Colonic mucosa (tissue), 4 donors: ENCODE measurements around the gene LAIR2. TPM values are rescaled to one million over a fixed set of nuclear protein-coding genes. Genes with fewer than 3 reads are reported as not detected.
A peak's percentile ranks its signal among the peaks of the same experiment; 100 is the strongest.

Source experiments
- DNase-seq: peaks from one replicate; pipeline ENCODE4 v3.0.0-alpha.2; 2020
- H3K27ac ChIP-seq: fragments of 200-600 bp; one replicate; pipeline ENCODE4 v1.8.0; 2021
- H3K27me3 ChIP-seq: fragments of 200-600 bp; one replicate; pipeline ENCODE4 v1.8.0; 2021
- H3K36me3 ChIP-seq: fragments of 200-600 bp; one replicate; pipeline ENCODE4 v1.8.0; 2021
- H3K4me1 ChIP-seq: fragments of 200-600 bp; one replicate; pipeline ENCODE4 v1.8.0; 2021; ENCODE audit warnings: mild to moderate bottlenecking
- H3K4me3 ChIP-seq: fragments of 200-600 bp; one replicate; pipeline ENCODE4 v1.8.0; 2021
- H3K9ac ChIP-seq, 2 donors: one replicate each; pipeline ENCODE4 v1.7.0; 2013; ENCODE audit warnings: control low read depth in 2 of 2, low read depth in 2 of 2, low read length in 2 of 2
- H3K9me3 ChIP-seq: fragments of 200-600 bp; one replicate; pipeline ENCODE4 v1.8.0; 2021
- intact Hi-C: fragments of 100-400 bp; cut with DNase I; formaldehyde crosslinking; loops from one replicate; pipeline ENCODE4 v1.14.1; 2022
- total RNA-seq, 2 donors: library from RNA; stranded (reverse); fragmentation: NEBNext Ultra II Directional in 1 of 2; extraction: Animal tissue kit (Norgen Biotek cat#: 25700) in 1 of 2; gene quantifications; one replicate each; pipeline ENCODE4 v1.2.1, GENCODE V29; 2021
- TF ChIP-seq, protein P1 (sequence below): fragments of 200-600 bp; IDR thresholded peaks from one replicate; pipeline ENCODE4 v1.8.0; 2022; ENCODE audit warnings: antibody characterized with exemption, mild to moderate bottlenecking
- donor health status: healthy.
- donor health status: DM: no; HTN: no; CAD: no.
- donor health status: DM: no; HTN: no; CAD: no.

The LAIR2 gene
- total RNA-seq, 2 donors from 2014 or later: 0.37 TPM; not detected in 1

DNA sequence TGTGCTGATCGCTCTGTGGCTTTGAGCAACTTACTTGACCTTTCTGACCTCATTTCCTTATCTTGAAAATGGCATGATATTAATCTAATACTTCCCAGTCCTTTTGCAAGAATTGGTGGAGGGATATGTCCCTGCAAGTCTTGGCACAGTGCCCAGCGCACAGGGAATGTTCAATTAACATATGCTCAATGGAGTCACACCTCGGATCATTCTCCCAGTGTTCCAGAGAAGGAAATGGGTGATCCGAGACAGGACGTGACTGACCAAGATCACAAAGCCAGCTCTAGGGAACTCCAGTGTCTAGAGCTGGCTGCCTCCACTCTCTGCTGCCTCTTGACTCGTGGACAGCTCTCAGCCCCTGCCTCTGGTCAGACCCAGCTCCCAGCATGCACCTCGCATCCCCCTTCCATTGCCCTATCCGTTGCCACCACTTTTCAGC, 33.1 kb upstream of the LAIR2 start:
- no peak overlapping the region for H3K4me3 ChIP-seq
- no peaks in the 10 kb centered on the region for H3K27me3 ChIP-seq
- no peaks in the 10 kb centered on the region for H3K9me3 ChIP-seq
- DNase-seq: peak; percentile 78
- no peaks in the 10 kb centered on the region for H3K36me3 ChIP-seq
- peak overlapping the region; percentile 99 for H3K27ac ChIP-seq
- peak overlapping the region; percentile 68 to 88 for H3K9ac ChIP-seq
- intact Hi-C loops: no loop called here
- no peaks in the 10 kb centered on the region for H3K4me1 ChIP-seq
- TF ChIP-seq, protein P1, sequence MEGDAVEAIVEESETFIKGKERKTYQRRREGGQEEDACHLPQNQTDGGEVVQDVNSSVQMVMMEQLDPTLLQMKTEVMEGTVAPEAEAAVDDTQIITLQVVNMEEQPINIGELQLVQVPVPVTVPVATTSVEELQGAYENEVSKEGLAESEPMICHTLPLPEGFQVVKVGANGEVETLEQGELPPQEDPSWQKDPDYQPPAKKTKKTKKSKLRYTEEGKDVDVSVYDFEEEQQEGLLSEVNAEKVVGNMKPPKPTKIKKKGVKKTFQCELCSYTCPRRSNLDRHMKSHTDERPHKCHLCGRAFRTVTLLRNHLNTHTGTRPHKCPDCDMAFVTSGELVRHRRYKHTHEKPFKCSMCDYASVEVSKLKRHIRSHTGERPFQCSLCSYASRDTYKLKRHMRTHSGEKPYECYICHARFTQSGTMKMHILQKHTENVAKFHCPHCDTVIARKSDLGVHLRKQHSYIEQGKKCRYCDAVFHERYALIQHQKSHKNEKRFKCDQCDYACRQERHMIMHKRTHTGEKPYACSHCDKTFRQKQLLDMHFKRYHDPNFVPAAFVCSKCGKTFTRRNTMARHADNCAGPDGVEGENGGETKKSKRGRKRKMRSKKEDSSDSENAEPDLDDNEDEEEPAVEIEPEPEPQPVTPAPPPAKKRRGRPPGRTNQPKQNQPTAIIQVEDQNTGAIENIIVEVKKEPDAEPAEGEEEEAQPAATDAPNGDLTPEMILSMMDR: no peak

DNA sequence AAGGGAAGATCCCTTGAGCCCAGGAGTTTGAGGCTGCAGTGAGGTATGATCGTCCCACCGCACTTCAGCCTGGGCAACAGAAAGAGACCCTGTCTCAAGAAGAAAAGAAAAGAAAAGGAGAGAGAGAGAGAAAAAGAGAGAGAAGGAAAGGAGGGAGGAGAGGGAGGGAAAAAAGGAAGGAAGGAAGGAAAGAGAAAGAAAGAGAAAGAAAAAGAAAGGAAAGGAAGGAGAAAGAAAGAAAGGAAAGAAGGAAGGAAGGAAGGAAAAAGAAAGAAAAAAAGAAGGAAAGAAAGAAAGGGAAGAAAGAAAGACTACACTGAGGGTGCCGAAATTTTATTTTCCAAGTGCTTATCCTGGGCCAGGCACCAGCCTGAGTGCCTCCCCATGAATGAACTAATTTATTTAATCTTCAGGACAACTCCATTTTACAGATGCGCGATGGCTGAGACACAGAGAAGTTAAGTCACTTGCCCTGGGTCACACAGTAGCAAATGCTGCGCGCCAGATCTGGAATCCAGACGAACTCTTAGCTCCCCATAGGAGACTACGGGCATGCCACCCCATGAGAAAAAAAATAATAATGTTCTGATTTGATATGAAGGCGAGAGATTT, 32.2 kb upstream of the LAIR2 start:
- H3K36me3 ChIP-seq: no peaks in the 10 kb centered on the region
- H3K27ac ChIP-seq: peak overlapping the region; percentile 99
- H3K9ac ChIP-seq: peak overlapping the region; percentile 88 to 91
- no peak for DNase-seq
- TF ChIP-seq, protein P1: no peak
- H3K9me3 ChIP-seq: no peaks in the 10 kb centered on the region
- H3K4me3 ChIP-seq: peak overlapping the region; percentile 56
- intact Hi-C loops: no loop called here
- no peaks in the 10 kb centered on the region for H3K27me3 ChIP-seq
- no peaks in the 10 kb centered on the region for H3K4me1 ChIP-seq

DNA sequence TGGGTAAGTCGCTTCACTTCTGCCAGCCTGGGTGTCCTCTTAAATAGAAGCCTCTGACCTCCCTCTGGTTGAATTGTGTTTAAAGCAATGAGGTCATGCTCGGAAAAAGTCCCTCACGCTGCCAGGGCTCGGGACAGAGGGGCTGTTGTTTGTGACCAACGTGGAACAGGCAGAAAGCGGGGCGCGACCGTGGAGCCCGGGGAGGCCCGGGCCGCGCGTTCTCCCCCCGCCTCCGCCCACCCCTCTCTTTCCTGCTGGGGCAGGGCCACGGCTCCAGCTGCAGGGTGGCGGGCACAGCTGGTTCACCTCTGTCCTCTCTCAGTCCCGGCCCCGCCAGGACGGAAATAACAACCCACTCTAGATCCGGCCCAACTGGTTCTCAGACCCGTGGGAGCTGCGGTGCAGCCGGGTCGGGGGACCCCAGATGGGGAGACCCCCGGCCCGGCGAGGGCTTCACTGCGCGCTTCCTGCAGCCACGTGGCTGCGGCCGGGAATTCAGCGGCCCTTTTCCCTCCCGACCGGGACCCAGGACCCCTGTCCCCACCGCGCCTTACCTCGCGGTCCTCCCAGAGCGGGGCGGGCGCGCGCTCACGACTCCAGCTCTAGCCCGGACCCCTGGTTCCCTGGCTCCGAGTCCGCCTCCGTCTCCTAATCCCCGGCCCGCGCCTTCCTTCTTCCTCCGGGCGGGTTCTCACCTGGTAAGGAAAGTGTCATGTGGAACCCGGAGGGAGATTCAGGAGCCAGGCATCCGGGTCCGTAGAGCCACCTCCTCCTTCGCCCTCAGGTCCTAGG, 31.4 kb upstream of the LAIR2 start:
- peak overlapping the region; percentile 99 for H3K27ac ChIP-seq
- intact Hi-C loops: no loop called here
- no peaks in the 10 kb centered on the region for H3K4me1 ChIP-seq
- H3K27me3 ChIP-seq: no peaks in the 10 kb centered on the region
- TF ChIP-seq, protein P1: no peak
- H3K36me3 ChIP-seq: no peaks in the 10 kb centered on the region
- H3K9ac ChIP-seq: peak overlapping the region; percentile 88 to 91
- H3K9me3 ChIP-seq: no peaks in the 10 kb centered on the region
- peak; percentile 63 for DNase-seq
- peak overlapping the region; percentile 56 for H3K4me3 ChIP-seq

DNA sequence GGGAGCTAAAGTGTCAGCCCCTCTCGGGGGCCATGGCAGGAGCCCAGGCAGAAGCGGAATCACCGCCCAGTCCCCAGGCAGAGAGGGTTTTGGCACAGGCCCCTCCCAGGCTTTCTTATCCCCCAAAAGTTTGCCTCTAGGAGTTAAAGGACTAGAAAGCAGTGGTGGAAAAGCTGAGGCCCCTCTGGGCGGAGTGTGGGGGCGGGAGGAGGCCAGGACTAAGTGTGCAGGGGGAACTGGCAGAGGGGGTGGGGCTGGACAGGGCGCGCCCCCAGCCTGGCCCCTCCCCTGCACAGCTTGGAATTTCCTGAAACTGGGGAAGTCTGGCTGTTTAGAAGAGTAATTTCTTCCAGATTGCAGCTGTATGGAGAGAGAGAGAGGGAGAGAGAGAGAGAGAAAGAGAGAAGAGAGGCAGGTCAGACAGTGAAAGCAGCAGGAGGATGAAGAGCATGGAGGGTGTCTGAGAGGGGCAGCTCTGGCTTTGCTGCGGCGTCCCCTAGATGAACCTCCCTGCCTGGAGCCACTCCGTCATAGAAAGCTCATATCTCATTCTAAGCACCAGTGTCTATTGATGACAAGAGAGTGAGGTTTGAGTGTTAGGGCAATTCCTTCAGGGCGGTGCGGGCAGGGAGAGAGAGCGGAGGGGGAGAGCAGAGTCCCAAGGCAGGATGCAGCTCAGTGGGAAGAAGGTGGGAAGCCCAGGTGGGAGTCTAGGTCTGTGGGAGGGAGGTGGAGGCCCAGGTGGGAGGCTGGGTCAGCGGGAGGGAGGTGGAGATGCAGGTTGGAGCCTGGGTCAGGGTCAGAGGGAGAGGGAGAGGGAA, 29.4 kb upstream of the LAIR2 start, which contains the start of gene CDC42EP5:
Gene CDC42EP5, minus strand, starts transcription at position 226 of the 821 bp plus-strand sequence. CDS start 7,749 bp downstream, outside the sequence.
- no peaks in the 10 kb centered on the region for H3K9me3 ChIP-seq

More for the DNA sequence above, 29.4 kb upstream of the LAIR2 start, which contains the start of gene CDC42EP5:
- Histone ChIP-seq H3K4me3 (peak within 1 kb of the TSS; percentile 41), H3K27me3 (no peaks in the 10 kb centered on the region), H3K27ac (peak within 1 kb of the TSS; percentile 94), H3K4me1 (no peaks in the 10 kb centered on the region), H3K36me3 (no peaks in the 10 kb centered on the region), H3K9ac (peak within 1 kb of the TSS; percentile 73 to 89)
- TF ChIP-seq, protein P1: no peak
- intact Hi-C loops: no loop called here
- DNase-seq: peak; percentile 88
